Endothelial cell of umbilical vein (primary cell): Measurements from ENCODE around the gene KCNB1. TPM values are rescaled to one million over a fixed set of nuclear protein-coding genes. Genes with fewer than 3 reads are reported as not detected.

Experiments used
- BruUV-seq: library from RNA; stranded (reverse); fragments of 400-500 nt; replicated peaks from 2 replicates; lab custom pipeline; 2021; lab: Mats Ljungman, UMichigan
- CTCF ChIA-PET: fragments of 300-600, 350-600 bp; sonication (Branson Sonifier 250); formaldehyde crosslinking; loops from one replicate; lab custom pipeline; 2021; ENCODE audit warnings: antibody characterized with exemption, inconsistent platforms; lab: Charles Lee
- POLR2A ChIA-PET: fragments of 300-600, 350-600 bp; sonication (Branson Sonifier 250); formaldehyde crosslinking; loops from one replicate; lab custom pipeline; 2021; ENCODE audit warnings: antibody characterized with exemption, inconsistent platforms; lab: Charles Lee
- DNase-seq: peaks from one replicate; pipeline ENCODE4 v3.0.0-alpha.2; 2011; ENCODE audit warnings: low read depth, low spot score
- FAIRE-seq: peaks from 2 replicates; lab custom pipeline; 2011; peaks lifted over from hg19 to GRCh38; lab: Jason Lieb, UNC
- H2AFZ ChIP-seq: 2 replicates; pipeline ENCODE4 v1.6.0; 2012; ENCODE audit warnings: low read depth, low read length, control low read depth, inconsistent platforms
- H3K27ac ChIP-seq: 2 replicates; pipeline ENCODE4 v1.5.1; 2011; ENCODE audit warnings: low read depth, mild to moderate bottlenecking, control low read depth, low read length, moderate library complexity; ENCODE audit not compliant: insufficient read depth
- H3K27me3 ChIP-seq, 2 experiments: 2 replicates each; pipeline versions ENCODE4 v1.6.0 to v1.6.1; 2011; ENCODE audit warnings: low read length in 2 of 2, mixed read lengths in 1 of 2; ENCODE audit not compliant: control insufficient read depth in 2 of 2, insufficient read depth in 2 of 2
- H3K36me3 ChIP-seq, 2 experiments: 2 replicates in 1 of 2; 3 replicates in 1 of 2; pipeline ENCODE4 v1.5.1; 2011; ENCODE audit warnings: low read length in 2 of 2, mild to moderate bottlenecking in 1 of 2, moderate library complexity in 1 of 2; ENCODE audit not compliant: control insufficient read depth in 2 of 2, insufficient read depth in 2 of 2; ENCODE audit errors: extremely low read depth in 1 of 2
- H3K4me1 ChIP-seq: 3 replicates; pipeline ENCODE4 v1.5.1; 2011; ENCODE audit warnings: mild to moderate bottlenecking, low read length; ENCODE audit not compliant: control insufficient read depth, insufficient read depth; ENCODE audit errors: extremely low read depth
- H3K4me2 ChIP-seq: 2 replicates; pipeline ENCODE4 v1.6.1; 2011; ENCODE audit warnings: low read length, control low read depth, mixed read lengths; ENCODE audit not compliant: insufficient read depth
- H3K4me3 ChIP-seq, 3 experiments: fragments of 200-600 bp in 1 of 3; sonication (generic), shearing (Covaris generic) in 1 of 3; replicated peaks in 1 of 3; 2 replicates each; pipeline ENCODE4 v1.5.1; 2011 to 2016; ENCODE audit warnings: control low read depth in 3 of 3, low read length in 3 of 3, mild to moderate bottlenecking in 2 of 3, inconsistent platforms in 1 of 3, low read depth in 1 of 3, moderate library complexity in 1 of 3; ENCODE audit not compliant: insufficient read depth in 1 of 3
- H3K79me2 ChIP-seq: 2 replicates; pipeline ENCODE4 v1.6.0; 2012; ENCODE audit warnings: low read length, inconsistent platforms; ENCODE audit not compliant: control insufficient read depth, insufficient read depth
- H3K9ac ChIP-seq: replicated peaks from 2 replicates; pipeline ENCODE3; 2011; ENCODE audit warnings: low read length, control low read depth; ENCODE audit not compliant: insufficient read depth; ENCODE audit errors: extremely low read depth
- H3K9me1 ChIP-seq: replicated peaks from 3 replicates; pipeline ENCODE4 v1.6.0; 2011; ENCODE audit warnings: mild to moderate bottlenecking, low read length; ENCODE audit not compliant: control insufficient read depth, insufficient read depth; ENCODE audit errors: extremely low read depth
- H3K9me3 ChIP-seq: replicated peaks from 2 replicates; pipeline ENCODE4 v1.5.1; 2012; ENCODE audit warnings: low read length, inconsistent platforms; ENCODE audit not compliant: control insufficient read depth, insufficient read depth
- H4K20me1 ChIP-seq: replicated peaks from 2 replicates; pipeline ENCODE3; 2011; ENCODE audit warnings: mild to moderate bottlenecking, low read length; ENCODE audit not compliant: control insufficient read depth, insufficient read depth; ENCODE audit errors: extremely low read depth
- CTCF ChIP-seq, 2 donors: IDR thresholded peaks; 1 replicate in 1 of 2; 2 replicates in 1 of 2; pipeline ENCODE4 v1.5.1; 2011; ENCODE audit warnings: low read length in 2 of 2, mild to moderate bottlenecking in 2 of 2, moderate library complexity in 2 of 2, control low read depth in 1 of 2, inconsistent platforms in 1 of 2, low read depth in 1 of 2; ENCODE audit not compliant: insufficient read depth in 1 of 2; ENCODE audit errors: extremely low read depth in 1 of 2
- EZH2 ChIP-seq: IDR thresholded peaks from 2 replicates; pipeline ENCODE4 v1.6.1; 2012; ENCODE audit warnings: borderline replicate concordance, low read depth, mild to moderate bottlenecking, moderate library complexity, low read length, inconsistent platforms; ENCODE audit not compliant: severe bottlenecking
- MYC ChIP-seq: IDR thresholded peaks from one replicate; pipeline ENCODE4 v1.6.1; 2011; ENCODE audit warnings: mild to moderate bottlenecking, low read depth, low read length
- POLR2A ChIP-seq: IDR thresholded peaks from 2 replicates; pipeline ENCODE4 v1.6.1; 2012; ENCODE audit warnings: low read depth, mild to moderate bottlenecking, control low read depth, low read length
- POLR2AphosphoS5 ChIP-seq: IDR thresholded peaks from 2 replicates; pipeline ENCODE4 v1.6.1; 2012; ENCODE audit warnings: low read depth, mild to moderate bottlenecking, control low read depth, low read length, moderate library complexity; ENCODE audit not compliant: insufficient read depth
- dilution Hi-C: fragments of 300-500 bp; cut with MboI; formaldehyde crosslinking; loops from one replicate; pipeline ENCODE4 v1.15.0; 2019; ENCODE audit warnings: low sequenced_read_pairs; ENCODE audit not compliant: extremely low pct_ligation_motif_present
- intact Hi-C: fragments of 100-400 bp; cut with micrococcal nuclease; formaldehyde crosslinking; loops from one replicate; pipeline ENCODE4 v1.10.0; 2022
- polyA plus RNA-seq, 4 experiments: library from polyadenylated mRNA; depleted of rRNA in 3 of 4; stranded (reverse) in 3 of 4; unstranded in 1 of 4; fragments of >200 nt; gene quantifications; 2 replicates each; pipeline versions ENCODE4 v1.2.1 to v1.2.3, GENCODE V29; 2011 to 2012; ENCODE audit warnings: missing spikeins in 1 of 4
- total RNA-seq: library from RNA; stranded (reverse); gene quantifications from 2 replicates; pipeline ENCODE4 v1.2.3, GENCODE V29; 2021

The KCNB1 gene
- total and polyA plus RNA-seq, 2 donors (not counting 3 experiments of a cell fraction or from before 2014, with no cell fraction given) = not detected

- H3K4me2 ChIP-seq = no peak overlapping the region
- CTCF ChIA-PET = interaction anchor here (0.7 to 5.9 kb wide), 25 partner anchors 8 to 221 kb away, joined by 3 to 121 read pairs (median 5); no protein-coding TSS in a partner anchor
- POLR2A ChIA-PET = interaction anchor here (0.6 to 1.0 kb wide), 3 partner anchors 40 to 669 kb away, joined by 3 to 7 read pairs (median 4); partner anchors contain the start of gene ZNFX1
- DNase-seq (peak; percentile 37), FAIRE-seq (peak; percentile 28)
- intact Hi-C loops (no loop called here), dilution Hi-C loops (no loop called here)
- H4K20me1 ChIP-seq = no peaks in the 10 kb centered on the region
- no peaks in the 10 kb centered on the region for H3K36me3 ChIP-seq
- H3K27me3 ChIP-seq = peaks cover 34 to 51% of the 10 kb centered on the region in 2 experiments
- H2AFZ ChIP-seq = no peak overlapping the region
- no peak overlapping the region for H3K27ac ChIP-seq
- no peak overlapping the region for H3K4me3 ChIP-seq
- TF ChIP-seq POLR2AphosphoS5 = no peak
- no peak for TF ChIP-seq EZH2
- no peak for TF ChIP-seq POLR2A
- TF ChIP-seq MYC = no peak
- peak; percentile 17 to 22 for TF ChIP-seq CTCF (IDR thresholded peaks at IDR 0.05; ENCODE audit: extremely low read depth in 1 of 2, insufficient read depth in 1 of 2, low read depth in 1 of 2, low read length in 2 of 2)
- H3K9me1 ChIP-seq = no peaks in the 10 kb centered on the region
- no peaks in the 10 kb centered on the region for H3K9me3 ChIP-seq
- no peak overlapping the region for H3K9ac ChIP-seq
- no TSS peak for BruUV-seq
- no peaks in the 10 kb centered on the region for H3K79me2 ChIP-seq
- peaks cover 14% of the 10 kb centered on the region for H3K4me1 ChIP-seq
Observed at GRCh38 chr20:49320460-49320859, 162.0 kb downstream of the KCNB1 start.
